HFFc6 (cell line): ENCODE data around the gene FEN1. TPM values are rescaled to one million over a fixed set of nuclear protein-coding genes. Genes with fewer than 3 reads are reported as not detected.
A peak's percentile ranks its signal among the peaks of the same experiment; 100 is the strongest.

Experiments used
- DNase-seq: peaks from one replicate; pipeline ENCODE4 v3.0.0-alpha.2; 2018
- H3K27ac Mint-ChIP-seq: 2 replicates; pipeline ENCODE4 v1.8.0; 2020; ENCODE audit warnings: mild to moderate bottlenecking, mixed read lengths
- H3K27me3 Mint-ChIP-seq: 2 replicates; pipeline ENCODE4 v1.8.0; 2021; ENCODE audit warnings: mild to moderate bottlenecking, moderate library complexity, mixed read lengths; ENCODE audit not compliant: insufficient read depth
- H3K36me3 Mint-ChIP-seq: 2 replicates; pipeline ENCODE4 v1.8.0; 2021; ENCODE audit warnings: low read depth, mixed read lengths
- H3K4me1 Mint-ChIP-seq: 2 replicates; pipeline ENCODE4 v1.8.0; 2020; ENCODE audit warnings: low read depth, mixed read lengths
- H3K4me3 Mint-ChIP-seq: 2 replicates; pipeline ENCODE4 v1.8.0; 2020; ENCODE audit warnings: mild to moderate bottlenecking, moderate library complexity, mixed read lengths
- H3K9me3 Mint-ChIP-seq: 2 replicates; pipeline ENCODE4 v1.8.0; 2020; ENCODE audit warnings: mild to moderate bottlenecking, mixed read lengths
- CTCF ChIP-seq: fragments of 200-600 bp; sonication (generic); IDR thresholded peaks from 2 replicates; pipeline ENCODE4 v1.5.0; 2021; ENCODE audit warnings: antibody characterized with exemption, mild to moderate bottlenecking
- total RNA-seq, 6 experiments: library from RNA; stranded (reverse); fragmentation: NEBNext Ultra II Directional; extraction: Animal tissue kit (Norgen Biotek cat#: 25700); gene quantifications; 2 replicates in 1 of 6; 3 replicates in 5 of 6; pipeline ENCODE4 v1.2.3, GENCODE V29; 2021

Gene FEN1
- total RNA-seq, 6 experiments from 2014 or later: 25.6 to 45.6 (median 37.4) TPM

- no peak for TF ChIP-seq CTCF
- peaks cover 47% of the 10 kb centered on the region for H3K4me1 Mint-ChIP-seq
- peaks cover 2% of the 10 kb centered on the region for H3K27me3 Mint-ChIP-seq
- H3K9me3 Mint-ChIP-seq: no peaks in the 10 kb centered on the region
- H3K4me3 Mint-ChIP-seq: no peak overlapping the region
- no peak for DNase-seq
- no peak overlapping the region for H3K27ac Mint-ChIP-seq
- no peaks in the 10 kb centered on the region for H3K36me3 Mint-ChIP-seq
Observed at GRCh38 chr11:61832754-61833153, 40.0 kb downstream of the FEN1 start.

GRCh38 chr11:61833471-61833870, 40.8 kb downstream of the FEN1 start:
- no peaks in the 10 kb centered on the region for H3K36me3 Mint-ChIP-seq
- TF ChIP-seq CTCF: no peak
- no peak overlapping the region for H3K4me3 Mint-ChIP-seq

GRCh38 chr11:61833926-61834277, 41.2 kb downstream of the FEN1 start:
- no peak overlapping the region for H3K27ac Mint-ChIP-seq
- H3K27me3 Mint-ChIP-seq: peaks cover 5% of the 10 kb centered on the region

More at GRCh38 chr11:61833471-61833870, 40.8 kb downstream of the FEN1 start:
- Mint-ChIP-seq H3K4me1 (peaks cover 47% of the 10 kb centered on the region), H3K27me3 (peaks cover 2% of the 10 kb centered on the region), H3K27ac (no peak overlapping the region), H3K9me3 (no peaks in the 10 kb centered on the region)
- no peak for DNase-seq

GRCh38 chr11:61834278-61835048, 41.8 kb downstream of the FEN1 start:
- peak overlapping the region; percentile 21; the same call in 1 of the 2 replicates for H3K27ac Mint-ChIP-seq
- H3K4me1 Mint-ChIP-seq: peaks cover 43% of the 10 kb centered on the region
- no peak for DNase-seq
- no peak overlapping the region for H3K4me3 Mint-ChIP-seq
- peaks cover 3% of the 10 kb centered on the region for H3K27me3 Mint-ChIP-seq
- TF ChIP-seq CTCF: no peak
- peaks cover 9% of the 10 kb centered on the region; the same call in 1 of the 2 replicates for H3K36me3 Mint-ChIP-seq
- H3K9me3 Mint-ChIP-seq: no peaks in the 10 kb centered on the region

More at GRCh38 chr11:61833926-61834277, 41.2 kb downstream of the FEN1 start:
- peaks cover 47% of the 10 kb centered on the region for H3K4me1 Mint-ChIP-seq
- H3K4me3 Mint-ChIP-seq: no peak overlapping the region
- no peaks in the 10 kb centered on the region for H3K9me3 Mint-ChIP-seq
- no peak for DNase-seq
- 0 out of 2 replicates have a peak, but pooled peaks cover 4% of the 10 kb centered on the region for H3K36me3 Mint-ChIP-seq
- no peak for TF ChIP-seq CTCF

- TF ChIP-seq CTCF: no peak
- Mint-ChIP-seq H3K36me3 (peaks cover 23% of the 10 kb centered on the region), H3K27me3 (peaks cover 3% of the 10 kb centered on the region), H3K4me3 (no peak overlapping the region), H3K4me1 (peaks cover 27% of the 10 kb centered on the region), H3K9me3 (no peaks in the 10 kb centered on the region), H3K27ac (no peak overlapping the region)
- no peak for DNase-seq
Observed at GRCh38 chr11:61836193-61836592, 43.5 kb downstream of the FEN1 start.
